GM12864 (cell line): ENCODE data around the gene PINLYP.
"Not testable (repeated sequence)": the region's sequence is repeated elsewhere in the genome, so short reads cannot be mapped to it uniquely, and the experiment has no call there.

ENCODE experiments used
- DNase-seq: peaks from one replicate; pipeline ENCODE4 v3.0.0-alpha.2; 2011; ENCODE audit warnings: low read depth
- H3K4me3 ChIP-seq: 2 replicates; pipeline ENCODE4 v1.5.1; 2011; ENCODE audit warnings: mild to moderate bottlenecking, low read depth, low read length, control low read depth
- CTCF ChIP-seq: IDR thresholded peaks from 2 replicates; pipeline ENCODE4 v1.5.1; 2011; ENCODE audit warnings: low read depth, mild to moderate bottlenecking, moderate library complexity, low read length, control low read depth, inconsistent platforms; ENCODE audit errors: missing control alignments

PINLYP gene

GRCh38 chr19:43541920-43542650 is 33.5 kb upstream of the PINLYP start:
- DNase-seq, result no peak
- H3K4me3 ChIP-seq, result no peak overlapping the region
- no peak for TF ChIP-seq CTCF

DNA sequence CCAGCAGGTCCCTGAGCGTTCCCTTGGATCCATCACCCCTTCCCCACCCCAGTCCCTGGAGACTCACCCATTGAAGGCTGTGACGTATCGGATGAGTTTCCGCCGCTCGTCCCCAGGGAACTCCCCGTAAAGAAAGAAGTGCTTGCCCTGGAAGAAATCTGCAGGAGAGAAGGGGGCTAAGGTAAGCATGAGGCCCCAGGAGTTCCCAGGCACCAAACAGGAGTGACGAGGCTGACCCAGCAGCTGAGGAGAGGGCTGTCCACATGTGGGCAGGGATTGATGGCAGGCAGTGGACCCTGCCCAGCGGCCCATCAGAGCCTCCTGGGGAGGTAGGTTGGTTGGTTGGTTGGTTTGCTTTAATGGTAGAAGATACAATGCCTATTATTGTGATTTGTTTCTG is 31.5 kb upstream of the PINLYP start:
- TF ChIP-seq CTCF, result no peak
- H3K4me3 ChIP-seq, result no peak overlapping the region

GRCh38 chr19:43545276-43545675 is 30.3 kb upstream of the PINLYP start:
- no peak for TF ChIP-seq CTCF
- no peak overlapping the region for H3K4me3 ChIP-seq
- no peak for DNase-seq

More for the DNA sequence above, 31.5 kb upstream of the PINLYP start:
- DNase-seq, result no peak

DNA sequence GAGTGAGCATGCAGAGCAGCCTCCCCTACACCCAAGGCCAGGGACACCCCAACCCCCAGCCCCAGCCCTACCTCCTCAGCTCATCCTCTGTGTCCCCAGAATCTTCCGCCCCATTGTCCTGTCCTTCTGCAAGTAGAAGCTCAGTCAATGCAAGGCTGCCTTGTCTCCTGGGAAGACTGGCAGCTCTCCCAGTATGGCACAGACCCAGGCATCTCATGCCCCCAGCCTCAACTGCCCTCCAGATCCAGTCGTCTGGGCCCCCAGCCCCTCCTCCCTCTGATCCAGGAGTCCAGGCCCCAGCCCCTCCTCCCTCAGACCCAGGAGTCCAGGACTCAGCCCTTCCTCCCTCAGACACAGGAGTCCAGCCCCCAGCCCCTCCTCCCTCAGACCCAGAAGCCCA is 29.6 kb upstream of the PINLYP start:
- DNase-seq, result no peak
- H3K4me3 ChIP-seq, result no peak overlapping the region
- TF ChIP-seq CTCF, result no peak

- DNase-seq, result no peak
- no peak for TF ChIP-seq CTCF
- H3K4me3 ChIP-seq, result no peak overlapping the region
These were observed 29.0 kb upstream of the PINLYP start for GRCh38 chr19:43546581-43546980.

- DNase-seq, H3K4me3 ChIP-seq: not testable (repeated sequence)
These were observed 27.7 kb upstream of the PINLYP start for GRCh38 chr19:43547926-43548325.

DNA sequence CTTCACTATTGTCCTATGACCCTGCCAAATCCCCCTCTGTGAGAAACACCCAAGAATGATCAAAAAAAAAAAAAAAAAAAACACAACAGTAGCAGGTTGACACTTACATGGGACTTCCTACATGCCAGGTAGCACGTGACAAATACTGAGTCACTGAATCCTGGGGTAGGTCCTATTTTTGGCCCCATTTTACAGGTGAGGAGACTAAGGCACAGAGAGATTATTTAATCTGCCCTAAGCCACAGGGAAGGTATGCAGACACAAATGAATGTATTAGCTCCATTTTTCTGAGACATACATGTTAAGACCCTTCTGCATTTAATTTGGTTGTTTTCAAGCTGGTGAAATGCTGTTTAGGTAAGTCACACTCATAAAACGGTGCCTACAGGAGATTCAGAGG is 26.9 kb upstream of the PINLYP start:
- no peak for TF ChIP-seq CTCF
- no peak overlapping the region for H3K4me3 ChIP-seq
- no peak for DNase-seq
